MCF 10A (cell line): ENCODE data around the gene CD177. TPM values are rescaled to one million over a fixed set of nuclear protein-coding genes. Genes with fewer than 3 reads are reported as not detected.

Experiments used
- BruUV-seq: library from RNA; stranded (reverse); fragments of 400-500 nt; replicated peaks from 2 replicates; lab custom pipeline; 2021; lab: Mats Ljungman, UMichigan
- CTCF ChIA-PET: fragments of 300-600 bp; sonication (Branson Sonifier 250); formaldehyde crosslinking; extraction: SDS; loops from one replicate; lab custom pipeline; 2021; ENCODE audit warnings: antibody characterized with exemption, inconsistent platforms; lab: Yijun Ruan, JAX
- POLR2A ChIA-PET: fragments of 300-600, 350-650 bp; sonication (Branson Sonifier 250); formaldehyde crosslinking; extraction: SDS; loops from one replicate; lab custom pipeline; 2020; ENCODE audit warnings: antibody characterized with exemption, inconsistent platforms; lab: Yijun Ruan, JAX
- DNase-seq: peaks from one replicate; pipeline ENCODE4 v3.0.0-alpha.2; 2018; ENCODE audit not compliant: unreplicated experiment
- H3K27ac Mint-ChIP-seq: one replicate; pipeline ENCODE4 v1.8.0; 2022; ENCODE audit warnings: mild to moderate bottlenecking, low read depth, mixed read lengths; ENCODE audit not compliant: unreplicated experiment
- H3K27me3 Mint-ChIP-seq: one replicate; pipeline ENCODE4 v1.8.0; 2022; ENCODE audit warnings: mixed read lengths; ENCODE audit not compliant: insufficient read depth, unreplicated experiment
- H3K36me3 Mint-ChIP-seq: one replicate; pipeline ENCODE4 v1.8.0; 2022; ENCODE audit warnings: mild to moderate bottlenecking, moderate library complexity, mixed read lengths; ENCODE audit not compliant: insufficient read depth, unreplicated experiment
- H3K4me1 Mint-ChIP-seq: one replicate; pipeline ENCODE4 v1.8.0; 2022; ENCODE audit warnings: mixed read lengths; ENCODE audit not compliant: insufficient read depth, unreplicated experiment
- H3K4me3 Mint-ChIP-seq: one replicate; pipeline ENCODE4 v1.8.0; 2022; ENCODE audit warnings: mild to moderate bottlenecking, moderate library complexity, mixed read lengths; ENCODE audit not compliant: unreplicated experiment
- H3K9me3 Mint-ChIP-seq: one replicate; pipeline ENCODE4 v1.8.0; 2022; ENCODE audit warnings: mixed read lengths; ENCODE audit not compliant: unreplicated experiment
- CTCF ChIP-seq: fragments of 200-600 bp; IDR thresholded peaks from one replicate; pipeline ENCODE4 v1.8.0; 2022; ENCODE audit warnings: antibody characterized with exemption, mild to moderate bottlenecking; ENCODE audit not compliant: unreplicated experiment
- intact Hi-C: fragments of 100-400 bp; cut with micrococcal nuclease; formaldehyde crosslinking; loops from 2 replicates; pipeline ENCODE4 v1.14.1; 2022
- total RNA-seq: library from RNA; stranded (reverse); gene quantifications from 2 replicates; pipeline ENCODE4 v1.2.3, GENCODE V29; 2022

Gene CD177
- total RNA-seq, 1 experiment from 2014 or later: 0.26 TPM

DNA sequence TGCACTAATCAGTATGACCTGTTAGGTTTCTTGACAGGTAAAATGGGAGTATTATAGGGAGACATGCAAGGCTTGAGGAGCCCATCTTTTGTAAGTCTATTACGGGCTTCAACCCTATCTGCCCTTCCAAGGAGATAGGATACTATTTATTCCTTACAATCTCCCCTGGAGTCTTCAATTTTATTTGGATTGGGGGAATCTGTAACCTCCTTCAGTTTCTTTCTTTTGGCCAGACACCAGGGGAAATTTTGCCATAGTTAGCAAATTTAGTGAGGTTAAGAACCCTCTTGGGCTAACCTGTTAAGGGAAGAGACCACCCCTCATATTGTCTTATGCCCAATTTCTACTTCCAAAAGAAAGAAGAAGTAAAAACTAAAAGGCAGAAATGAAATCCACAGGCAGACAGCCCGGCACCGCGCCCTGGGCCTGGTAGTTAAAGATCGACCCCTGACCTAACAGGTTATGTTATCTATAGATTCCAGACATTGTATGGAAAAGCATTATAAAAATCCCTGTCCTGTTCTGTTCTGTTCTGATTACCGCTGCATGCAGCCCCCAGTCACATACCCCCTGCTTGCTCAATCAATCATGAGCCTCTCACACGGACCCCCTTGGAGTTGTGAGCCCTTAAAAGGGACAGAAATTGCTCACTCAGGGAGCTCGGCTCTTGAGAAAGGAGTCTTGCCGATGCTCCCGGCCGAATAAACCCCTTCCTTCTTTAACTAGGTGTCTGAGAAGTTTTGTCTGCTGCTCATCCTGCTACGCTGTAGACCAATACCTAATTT lies 39.6 kb upstream of the CD177 start:
- peaks cover 5% of the 10 kb centered on the region for H3K4me1 Mint-ChIP-seq
- BruUV-seq: no TSS peak
- no peak overlapping the region for H3K27ac Mint-ChIP-seq
- no peak for TF ChIP-seq CTCF
- H3K36me3 Mint-ChIP-seq: no peaks in the 10 kb centered on the region
- ChIA-PET CTCF (interaction anchor here (1.0 to 1.3 kb wide), 2 partner anchors 43 to 107 kb away, joined by 3 read pairs; no protein-coding TSS in a partner anchor), POLR2A (no interaction called here)
- DNase-seq: no peak
- intact Hi-C loops: no loop called here
- H3K4me3 Mint-ChIP-seq: no peak overlapping the region
- no peaks in the 10 kb centered on the region for H3K9me3 Mint-ChIP-seq
- no peaks in the 10 kb centered on the region for H3K27me3 Mint-ChIP-seq

DNA sequence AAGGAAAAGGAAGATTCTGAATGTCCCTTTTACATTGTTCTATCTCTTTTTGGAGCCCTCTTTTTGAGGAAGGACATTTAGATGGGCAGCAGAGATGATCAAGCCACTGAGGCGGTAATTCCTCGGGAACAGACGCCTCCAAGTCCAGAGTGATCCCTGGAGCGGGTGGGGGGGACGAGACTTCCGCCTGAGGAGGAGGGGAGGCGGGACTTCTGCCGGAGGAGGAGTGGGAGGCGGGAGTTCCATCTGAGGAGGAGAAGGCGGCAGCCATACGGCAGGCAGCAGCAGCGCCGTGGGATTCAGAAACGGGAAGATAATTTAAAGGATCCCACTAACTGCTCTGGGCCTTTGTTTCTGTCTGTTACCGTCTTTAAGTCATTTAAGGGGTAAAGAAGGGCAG lies 37.6 kb upstream of the CD177 start:
- no peak for DNase-seq
- POLR2A ChIA-PET: no interaction called here
- no peak overlapping the region for H3K4me3 Mint-ChIP-seq
- CTCF ChIA-PET: interaction anchor here (0.7 to 0.9 kb wide), 2 partner anchors 18 to 221 kb away, joined by 3 read pairs; no protein-coding TSS in a partner anchor
- H3K36me3 Mint-ChIP-seq: no peaks in the 10 kb centered on the region
- no peaks in the 10 kb centered on the region for H3K9me3 Mint-ChIP-seq
- H3K27ac Mint-ChIP-seq: no peak overlapping the region
- no TSS peak for BruUV-seq
- H3K27me3 Mint-ChIP-seq: no peaks in the 10 kb centered on the region
- H3K4me1 Mint-ChIP-seq: peaks cover 10% of the 10 kb centered on the region
- intact Hi-C loops: no loop called here
- TF ChIP-seq CTCF: no peak

- no peak overlapping the region for H3K27ac Mint-ChIP-seq
- peak; percentile 75 for DNase-seq
- no peaks in the 10 kb centered on the region for H3K36me3 Mint-ChIP-seq
- H3K27me3 Mint-ChIP-seq: no peaks in the 10 kb centered on the region
- peaks cover 10% of the 10 kb centered on the region for H3K4me1 Mint-ChIP-seq
- H3K9me3 Mint-ChIP-seq: no peaks in the 10 kb centered on the region
- BruUV-seq: no TSS peak
- TF ChIP-seq CTCF: peak; percentile 44
- intact Hi-C loops: no loop called here
- POLR2A ChIA-PET: no interaction called here
- CTCF ChIA-PET: no interaction called here
- no peak overlapping the region for H3K4me3 Mint-ChIP-seq
Measured at GRCh38 chr19:43316591-43317319, 36.7 kb upstream of the CD177 start.

DNA sequence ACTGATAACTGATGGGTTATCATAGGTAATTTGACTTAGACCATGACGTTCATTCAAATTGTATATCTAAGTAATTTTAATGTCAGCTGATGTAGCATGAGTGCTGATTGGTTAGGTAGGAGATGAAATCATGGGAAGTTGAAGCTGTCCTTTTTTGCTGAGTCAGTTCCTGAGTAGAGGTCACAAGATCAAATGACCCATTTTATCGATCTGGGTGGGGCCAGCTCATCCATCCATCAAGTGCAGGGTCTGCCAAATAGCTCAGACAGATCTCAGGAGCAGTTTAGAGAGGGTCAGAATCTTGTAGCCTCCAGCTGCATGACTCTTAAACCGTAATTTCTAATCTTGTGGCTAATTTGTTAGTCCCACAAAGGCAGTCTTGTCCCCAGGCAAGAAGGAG lies 35.3 kb upstream of the CD177 start:
- Mint-ChIP-seq H3K4me1 (peaks cover 10% of the 10 kb centered on the region), H3K36me3 (no peaks in the 10 kb centered on the region), H3K9me3 (no peaks in the 10 kb centered on the region), H3K4me3 (no peak overlapping the region), H3K27me3 (no peaks in the 10 kb centered on the region), H3K27ac (no peak overlapping the region)
- ChIA-PET POLR2A (interaction anchor here (0.7 kb wide), 1 partner anchor 200 kb away, joined by 3 read pairs; no protein-coding TSS in a partner anchor), CTCF (interaction anchor here (0.6 to 1.4 kb wide), 4 partner anchors 43 to 207 kb away, joined by 3 to 11 read pairs (median 4); no protein-coding TSS in a partner anchor)
- TF ChIP-seq CTCF: no peak
- no peak for DNase-seq
- no TSS peak for BruUV-seq
- intact Hi-C loops: no loop called here
